Body of pancreas (tissue), 4 donors: ENCODE data around the gene NSG1. TPM values are rescaled to one million over a fixed set of nuclear protein-coding genes. Genes with fewer than 3 reads are reported as not detected.

Experiments
- ATAC-seq: fragments of 150-250 bp; one replicate; pipeline ENCODE4 v1.9.1; 2016
- DNase-seq, 4 donors: peaks; one replicate each; pipeline ENCODE4 v3.0.0-alpha.2; 2019
- H3K27ac ChIP-seq, 4 donors: fragments of 200-600 bp; sonication (generic); 1 replicate in 3 of 4; 2 replicates in 1 of 4; pipeline versions ENCODE4 v1.5.1 to v1.6.1; 2016 to 2019; ENCODE audit warnings: mild to moderate bottlenecking in 1 of 4, mixed read lengths in 1 of 4, moderate library complexity in 1 of 4
- H3K27me3 ChIP-seq, 2 donors: fragments of 200-600 bp; sonication (generic); one replicate each; pipeline ENCODE4 v1.6.0; 2016; ENCODE audit warnings: mild to moderate bottlenecking in 1 of 2
- H3K36me3 ChIP-seq, 2 donors: fragments of 200-600 bp; sonication (generic); replicated peaks in 1 of 2; 2 replicates each; pipeline ENCODE4 v1.5.1; 2016; ENCODE audit warnings: low read depth in 2 of 2; ENCODE audit not compliant: insufficient read depth in 1 of 2
- H3K4me1 ChIP-seq: fragments of 200-600 bp; sonication (generic); one replicate; pipeline ENCODE4 v1.6.0; 2016
- H3K4me3 ChIP-seq, 2 donors: fragments of 200-600 bp; sonication (generic); 1 replicate in 1 of 2; 2 replicates in 1 of 2; pipeline ENCODE4 v1.5.1; 2016 to 2019
- H3K9me3 ChIP-seq, 3 donors: fragments of 200-600 bp; sonication (generic); 1 replicate in 2 of 3; 2 replicates in 1 of 3; pipeline ENCODE4 v1.5.1; 2016
- POLR2A ChIP-seq, 3 donors: fragments of 450-650 bp; IDR thresholded peaks; one replicate each; pipeline ENCODE4 v1.6.1; 2016; ENCODE audit warnings: antibody characterized with exemption in 3 of 3, mild to moderate bottlenecking in 2 of 3
- whole genome bisulfite sequencing, 2 donors: methylation state at CpG; one replicate each; pipeline ENCODE4 v1.1.5; 2017; 5-methylcytosine and 5-hydroxymethylcytosine counted together
- intact Hi-C: fragments of 100-400 bp; cut with DNase I; formaldehyde crosslinking; loops from one replicate; pipeline ENCODE4 v1.15.1; 2023
- total RNA-seq, 2 donors: library from RNA; depleted of rRNA; stranded (reverse); fragments of >200 nt; gene quantifications; one replicate each; pipeline ENCODE4 v1.1.0, GENCODE V29; 2016
- TF ChIP-seq, protein P1 (sequence below), 7 experiments: fragments of 450-650 bp in 4 of 7; fragments of 200-600 bp in 3 of 7; sonication (generic) in 3 of 7; IDR thresholded peaks; one replicate each; pipeline ENCODE4 v1.5.1; 2016 to 2019; ENCODE audit warnings: antibody characterized with exemption in 7 of 7

Gene NSG1
- total RNA-seq, 2 donors from 2014 or later: 0.78 to 1.3 TPM

DNA sequence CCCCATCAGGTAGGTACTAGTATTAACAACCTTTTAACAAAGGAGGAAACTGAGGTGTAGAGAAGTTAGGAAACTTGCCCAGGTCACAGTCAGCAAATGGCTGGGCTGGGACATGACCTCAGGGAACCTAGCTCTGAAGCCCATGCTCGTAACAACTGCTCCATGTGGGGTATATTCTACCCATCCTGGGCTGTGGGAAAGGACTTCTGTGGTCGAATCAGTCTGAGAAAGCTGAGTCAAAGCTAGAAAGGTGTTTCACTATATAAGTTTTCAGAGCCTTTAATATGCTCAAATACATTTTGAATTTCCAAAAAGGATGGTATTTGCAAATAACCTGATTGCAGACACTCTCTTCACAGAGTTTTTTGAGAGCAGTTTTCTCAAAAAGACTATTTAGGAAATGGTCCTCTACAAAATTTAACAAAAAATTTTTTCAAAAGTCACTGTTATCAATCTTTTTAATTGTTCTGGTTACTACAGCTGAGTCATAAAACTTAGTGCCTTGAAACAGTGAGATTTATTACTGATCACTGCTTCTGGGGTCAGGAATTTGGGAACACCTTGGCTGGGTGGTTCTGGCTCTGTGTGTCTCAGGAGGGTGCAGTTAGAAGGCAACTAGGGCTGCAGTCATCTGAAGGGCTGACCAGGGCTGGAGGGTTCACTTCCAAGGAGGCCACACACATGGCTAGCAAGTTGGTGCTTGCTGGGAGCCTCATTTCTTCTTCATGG is 53.6 kb downstream of the NSG1 start:
- intact Hi-C loops: no loop called here
- H3K9me3 ChIP-seq: no peaks in the 10 kb centered on the region
- DNase-seq (no peak), ATAC-seq (no peak)
- H3K27ac ChIP-seq: no peak overlapping the region
- no peak for TF ChIP-seq POLR2A (IDR thresholded peaks at IDR 0.05)
- TF ChIP-seq, protein P1, sequence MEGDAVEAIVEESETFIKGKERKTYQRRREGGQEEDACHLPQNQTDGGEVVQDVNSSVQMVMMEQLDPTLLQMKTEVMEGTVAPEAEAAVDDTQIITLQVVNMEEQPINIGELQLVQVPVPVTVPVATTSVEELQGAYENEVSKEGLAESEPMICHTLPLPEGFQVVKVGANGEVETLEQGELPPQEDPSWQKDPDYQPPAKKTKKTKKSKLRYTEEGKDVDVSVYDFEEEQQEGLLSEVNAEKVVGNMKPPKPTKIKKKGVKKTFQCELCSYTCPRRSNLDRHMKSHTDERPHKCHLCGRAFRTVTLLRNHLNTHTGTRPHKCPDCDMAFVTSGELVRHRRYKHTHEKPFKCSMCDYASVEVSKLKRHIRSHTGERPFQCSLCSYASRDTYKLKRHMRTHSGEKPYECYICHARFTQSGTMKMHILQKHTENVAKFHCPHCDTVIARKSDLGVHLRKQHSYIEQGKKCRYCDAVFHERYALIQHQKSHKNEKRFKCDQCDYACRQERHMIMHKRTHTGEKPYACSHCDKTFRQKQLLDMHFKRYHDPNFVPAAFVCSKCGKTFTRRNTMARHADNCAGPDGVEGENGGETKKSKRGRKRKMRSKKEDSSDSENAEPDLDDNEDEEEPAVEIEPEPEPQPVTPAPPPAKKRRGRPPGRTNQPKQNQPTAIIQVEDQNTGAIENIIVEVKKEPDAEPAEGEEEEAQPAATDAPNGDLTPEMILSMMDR (IDR thresholded peaks at IDR 0.05): no peak
- H3K27me3 ChIP-seq: no peaks in the 10 kb centered on the region
- WGBS, 2 donors: 85 to 89% methylated on average over 2 of the region's 2 CpGs
- H3K4me3 ChIP-seq: no peak overlapping the region
- H3K4me1 ChIP-seq: no peaks in the 10 kb centered on the region
- peaks cover 5 to 6% of the 10 kb centered on the region in 2 donors for H3K36me3 ChIP-seq

- ATAC-seq (no peak), DNase-seq (no peak)
- Histone ChIP-seq H3K36me3 (no peaks in the 10 kb centered on the region), H3K27ac (no peak overlapping the region), H3K4me3 (no peak overlapping the region), H3K9me3 (no peaks in the 10 kb centered on the region), H3K4me1 (no peaks in the 10 kb centered on the region), H3K27me3 (no peaks in the 10 kb centered on the region)
- TF ChIP-seq, protein P1 (IDR thresholded peaks at IDR 0.05): no peak
- TF ChIP-seq POLR2A (IDR thresholded peaks at IDR 0.05): no peak
- intact Hi-C loops: no loop called here
- 80 to 82% methylated on average over 2 of the region's 2 CpGs for WGBS, 2 donors
These were observed 56.9 kb downstream of the NSG1 start for GRCh38 chr4:4443821-4444220.

DNA sequence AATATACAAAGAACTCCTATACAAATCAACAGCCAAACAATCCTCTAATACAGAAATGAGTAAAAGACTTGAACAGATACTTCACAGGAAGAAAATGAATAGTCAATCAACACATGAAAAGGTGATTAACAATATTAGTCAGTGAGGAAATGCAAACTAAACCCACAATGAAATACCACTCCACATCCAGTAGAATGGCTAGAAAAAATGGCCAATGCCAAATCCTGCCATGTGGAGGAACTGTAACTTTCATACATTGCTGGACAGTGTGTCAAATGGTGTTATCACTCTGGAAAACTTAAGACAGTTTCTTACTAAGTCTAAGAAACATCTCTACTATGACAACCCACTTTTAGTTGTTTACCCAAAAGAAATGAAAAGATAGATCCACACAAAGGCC is 59.5 kb downstream of the NSG1 start:
- DNase-seq (no peak), ATAC-seq (no peak)
- H3K4me3 ChIP-seq: no peak overlapping the region
- TF ChIP-seq, protein P1 (IDR thresholded peaks at IDR 0.05): no peak
- no peak for TF ChIP-seq POLR2A (IDR thresholded peaks at IDR 0.05)
- no peaks in the 10 kb centered on the region for H3K9me3 ChIP-seq
- H3K27me3 ChIP-seq: no peaks in the 10 kb centered on the region
- H3K4me1 ChIP-seq: no peaks in the 10 kb centered on the region
- H3K36me3 ChIP-seq: peaks cover 0 to 3% of the 10 kb centered on the region in 2 donors
- H3K27ac ChIP-seq: no peak overlapping the region
- intact Hi-C loops: no loop called here

DNA sequence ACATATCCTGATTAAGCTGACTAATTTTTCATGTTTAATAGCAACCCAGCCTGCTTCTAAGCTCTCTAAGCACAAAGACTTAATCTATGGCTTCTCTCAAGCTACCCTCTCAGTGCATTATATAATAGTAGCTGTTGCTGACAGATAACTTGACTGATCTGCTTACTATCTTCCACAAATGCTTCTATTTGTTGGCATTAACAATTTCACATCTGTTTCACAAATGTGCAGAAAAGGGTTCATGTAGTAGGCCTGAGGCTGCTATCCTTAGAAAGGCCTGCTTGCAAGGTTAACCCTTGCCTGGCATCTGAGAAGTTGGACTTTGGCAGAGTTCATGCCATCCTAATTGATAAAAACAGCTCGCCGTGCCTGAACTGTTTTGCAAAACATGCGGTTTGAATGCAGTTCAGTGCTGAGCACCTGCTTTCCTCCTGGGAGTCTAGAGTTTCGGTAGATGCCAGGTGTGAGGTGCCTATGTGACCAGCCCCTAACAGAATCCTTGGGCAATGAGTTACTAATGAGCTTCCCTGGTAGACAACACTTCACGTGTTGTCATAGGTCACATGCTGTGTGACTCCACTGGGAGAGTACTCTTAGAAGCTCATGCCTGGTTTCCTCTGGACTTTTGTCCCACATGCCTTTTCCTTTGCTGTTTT is 68.4 kb downstream of the NSG1 start:
- intact Hi-C loops: no loop called here
- no peaks in the 10 kb centered on the region for H3K27me3 ChIP-seq
- H3K9me3 ChIP-seq: no peaks in the 10 kb centered on the region
- H3K4me3 ChIP-seq: no peak overlapping the region
- H3K36me3 ChIP-seq: peaks cover 4 to 41% of the 10 kb centered on the region in 2 donors
- no peak overlapping the region for H3K27ac ChIP-seq
- DNase-seq (no peak), ATAC-seq (no peak)
- WGBS, 2 donors: 88 to 89% methylated on average over 5 of the region's 5 CpGs
- no peaks in the 10 kb centered on the region for H3K4me1 ChIP-seq
- TF ChIP-seq, protein P1 (IDR thresholded peaks at IDR 0.05): no peak
- TF ChIP-seq POLR2A (IDR thresholded peaks at IDR 0.05): no peak
